HG02642 (cell line): ENCODE results near the gene UCN3.
"Not testable (repeated sequence)": the region's sequence is repeated elsewhere in the genome, so short reads cannot be mapped to it uniquely, and the experiment has no call there.

Source experiments
- ATAC-seq: cut with Tn5 transposase; IDR thresholded peaks from one replicate; pipeline ENCODE4 v1.9.1; 2021; ENCODE audit warnings: mild to moderate bottlenecking; ENCODE audit not compliant: unreplicated experiment, poor library complexity

The UCN3 gene

GRCh38 chr10:5402798-5403197 is 38.0 kb downstream of the UCN3 start:
- ATAC-seq = no peak

GRCh38 chr10:5404208-5405041 is 39.7 kb downstream of the UCN3 start, which contains the start of gene TUBAL3:
TUBAL3 (minus strand) TSS chr10:5404828; CDS start chr10:5404792, 36 bp downstream.
- no peak for ATAC-seq

- ATAC-seq = no peak
Measured at GRCh38 chr10:5406918-5407317, 42.2 kb downstream of the UCN3 start.

GRCh38 chr10:5410787-5411186 is 46.0 kb downstream of the UCN3 start:
- not testable (repeated sequence) for ATAC-seq

- ATAC-seq = peak; percentile 7
Measured at GRCh38 chr10:5411941-5412276, 47.1 kb downstream of the UCN3 start.

GRCh38 chr10:5412277-5412941 is 47.6 kb downstream of the UCN3 start, which contains the start of gene NET1:
NET1 (plus strand) TSS chr10:5412557; CDS start chr10:5412693, 136 bp downstream.
- ATAC-seq = peak; percentile 99

- no peak for ATAC-seq
Measured at GRCh38 chr10:5413012-5413938, 48.5 kb downstream of the UCN3 start.

GRCh38 chr10:5416981-5417380 is 52.2 kb downstream of the UCN3 start:
- no peak for ATAC-seq

GRCh38 chr10:5418584-5418983 is 53.8 kb downstream of the UCN3 start:
- no peak for ATAC-seq

- ATAC-seq = no peak
Measured at GRCh38 chr10:5419466-5420094, 54.8 kb downstream of the UCN3 start.

GRCh38 chr10:5423771-5424170 is 59.0 kb downstream of the UCN3 start:
- ATAC-seq = no peak
